HepG2 (cell line): ENCODE results near the gene CLASP1. TPM values are rescaled to one million over a fixed set of nuclear protein-coding genes. Genes with fewer than 3 reads are reported as not detected.
"Not testable (repeated sequence)": the region's sequence is repeated elsewhere in the genome, so short reads cannot be mapped to it uniquely, and the experiment has no call there.

ENCODE experiments used
- ATAC-seq: fragments of 200-7000 bp; cut with Tn5 transposase; 3 replicates; pipeline ENCODE4 v1.9.1; 2020; ENCODE audit warnings: mild to moderate bottlenecking, moderate library complexity
- BruUV-seq: library from RNA; stranded (reverse); fragments of 400-500 nt; replicated peaks from 2 replicates; lab custom pipeline; 2021; lab: Mats Ljungman, UMichigan
- CTCF ChIA-PET: fragments of 300-600 bp; formaldehyde crosslinking; extraction: SDS; loops from one replicate; lab custom pipeline; 2021; ENCODE audit warnings: low total read pairs, inconsistent platforms, low intra/inter-chr PET ratio; lab: Yijun Ruan, JAX
- POLR2A ChIA-PET: fragments of 350-600 bp; sonication (Branson Sonifier 250); formaldehyde crosslinking; loops from one replicate; lab custom pipeline; 2020; ENCODE audit warnings: antibody characterized with exemption, inconsistent platforms; lab: Yijun Ruan, JAX
- DNase-seq: peaks from one replicate; pipeline ENCODE4 v3.0.0-alpha.2; 2015; ENCODE audit warnings: low spot score
- FAIRE-seq: peaks from 3 replicates; lab custom pipeline; 2011; peaks lifted over from hg19 to GRCh38; lab: Jason Lieb, UNC
- H2AFZ ChIP-seq: one replicate; pipeline ENCODE4 v1.6.1; 2011; ENCODE audit warnings: low read length, inconsistent platforms
- H3K27ac ChIP-seq: fragments of 300-600 bp; 3 replicates; pipeline ENCODE4 v1.8.0; 2011; ENCODE audit warnings: mixed run types, mild to moderate bottlenecking, mixed read lengths, low read length, inconsistent platforms; ENCODE audit not compliant: insufficient read depth; ENCODE audit errors: extremely low read length
- H3K27me3 ChIP-seq, 2 experiments: fragments of 200-600 bp in 1 of 2; 2 replicates in 1 of 2; 3 replicates in 1 of 2; pipeline versions ENCODE4 v1.6.0 to v1.8.0; 2011; ENCODE audit warnings: low read length in 2 of 2, mild to moderate bottlenecking in 2 of 2, moderate library complexity in 2 of 2, inconsistent platforms in 1 of 2; ENCODE audit not compliant: insufficient read depth in 2 of 2, control insufficient read depth in 1 of 2
- H3K36me3 ChIP-seq, 2 experiments: fragments of 200-600 bp in 1 of 2; replicated peaks in 1 of 2; 2 replicates in 1 of 2; 3 replicates in 1 of 2; pipeline versions ENCODE4 v1.5.1 to v1.8.0; 2011; ENCODE audit warnings: low read length in 2 of 2, inconsistent platforms in 1 of 2; ENCODE audit not compliant: insufficient read depth in 2 of 2, control insufficient read depth in 1 of 2
- H3K4me1 ChIP-seq: 2 replicates; pipeline ENCODE4 v1.5.1; 2012; ENCODE audit warnings: low read length, inconsistent platforms; ENCODE audit not compliant: insufficient read depth
- H3K4me2 ChIP-seq: 2 replicates; pipeline ENCODE4 v1.6.0; 2011; ENCODE audit warnings: low read depth, low read length, inconsistent platforms
- H3K4me3 ChIP-seq, 3 experiments: fragments of 200-600 bp in 1 of 3; sonication (generic), shearing (Covaris generic) in 1 of 3; replicated peaks in 1 of 3; 2 replicates each; pipeline ENCODE4 v1.5.1; 2011 to 2016; ENCODE audit warnings: low read length in 3 of 3, inconsistent platforms in 2 of 3, low read depth in 2 of 3, mild to moderate bottlenecking in 2 of 3, control low read depth in 1 of 3, mixed read lengths in 1 of 3; ENCODE audit not compliant: insufficient read depth in 1 of 3
- H3K79me2 ChIP-seq: one replicate; pipeline ENCODE4 v1.6.1; 2011; ENCODE audit warnings: low read length, inconsistent platforms; ENCODE audit not compliant: insufficient read depth
- H3K9ac ChIP-seq: 2 replicates; pipeline ENCODE4 v1.6.0; 2011; ENCODE audit warnings: mild to moderate bottlenecking, low read depth, low read length, inconsistent platforms; ENCODE audit not compliant: insufficient read depth
- H3K9me3 ChIP-seq: 2 replicates; pipeline ENCODE4 v1.5.1; 2012; ENCODE audit warnings: mild to moderate bottlenecking, low read length
- H4K20me1 ChIP-seq: 2 replicates; pipeline ENCODE4 v1.6.0; 2011; ENCODE audit warnings: inconsistent platforms, mild to moderate bottlenecking, low read length, moderate library complexity; ENCODE audit not compliant: insufficient read depth
- LCORL ChIP-seq, 2 experiments: fragments of 450-650 bp in 1 of 2; sonication (generic) in 1 of 2; formaldehyde crosslinking in 1 of 2; IDR thresholded peaks; 2 replicates each; pipeline versions ENCODE4 v1.5.0 to v1.6.1; 2017 to 2020; ENCODE audit warnings: antibody characterized with exemption in 1 of 2, missing genetic modification reagents in 1 of 2
- ZFX ChIP-seq: sonication (generic); formaldehyde crosslinking; IDR thresholded peaks from 2 replicates; pipeline ENCODE4 v1.4.0; 2020; ENCODE audit warnings: mild to moderate bottlenecking, low read depth, missing genetic modification reagents, moderate library complexity
- ZNF121 ChIP-seq: sonication (generic); formaldehyde crosslinking; IDR thresholded peaks from 2 replicates; pipeline ENCODE4 v1.5.0; 2020; ENCODE audit warnings: mild to moderate bottlenecking, missing genetic modification reagents
- WGBS: methylation state at CpG from one replicate; pipeline ENCODE4 v1.1.6; 2017; ENCODE audit warnings: low lambda C conversion rate; 5-methylcytosine and 5-hydroxymethylcytosine counted together
- in situ Hi-C: cut with HindIII; loops from 2 replicates; pipeline ENCODE4 v1.10.0; 2017; ENCODE audit warnings: low pct_unique_long_range_greater_than_20kb; ENCODE audit not compliant: extremely low pct_ligation_motif_present
- intact Hi-C: fragments of 100-400 bp; cut with micrococcal nuclease; formaldehyde crosslinking; loops from one replicate; pipeline ENCODE4 v1.10.0; 2022; ENCODE audit not compliant: unreplicated experiment
- polyA plus RNA-seq, 8 experiments: library from polyadenylated mRNA; depleted of rRNA in 3 of 8; stranded (reverse) in 7 of 8; unstranded in 1 of 8; fragments of >200 nt; fragmentation: Illumina TruSeq in 4 of 8; extraction: Trizol in 4 of 8; gene quantifications; 2 replicates each; pipeline versions ENCODE4 v1.2.1 to v1.2.3, GENCODE V29; 2011 to 2016; ENCODE audit warnings: low read depth in 4 of 8, missing spikeins in 1 of 8, mixed read lengths in 1 of 8; ENCODE audit not compliant: insufficient read depth in 1 of 8
- total RNA-seq, 5 experiments: library from RNA; depleted of rRNA; stranded (reverse); fragments of >200 nt; fragmentation: Illumina TruSeq; extraction: Trizol; gene quantifications; 2 replicates each; pipeline ENCODE4 v1.2.3, GENCODE V29; 2016; ENCODE audit warnings: low read depth in 1 of 5

CLASP1 gene
- total and polyA plus RNA-seq, 2 of the 13 experiments (the other 11 are each of a cell fraction or from before 2014, with no cell fraction given) = 11.7 to 47.9 TPM

- TF ChIP-seq LCORL (IDR thresholded peaks at IDR 0.05) = peak; percentile 61
- H3K4me1 ChIP-seq; H3K4me2 ChIP-seq; H3K9ac ChIP-seq; DNase-seq; H3K36me3 ChIP-seq; CTCF ChIA-PET; H4K20me1 ChIP-seq; H3K27ac ChIP-seq; H3K79me2 ChIP-seq; H3K27me3 ChIP-seq; H3K4me3 ChIP-seq; H3K9me3 ChIP-seq; BruUV-seq; ATAC-seq; POLR2A ChIA-PET; intact Hi-C loops; FAIRE-seq; in situ Hi-C loops; H2AFZ ChIP-seq; TF ChIP-seq LCORL (CRISPR knock-in tag; IDR thresholded peaks at IDR 0.05): not testable (repeated sequence)
- WGBS = 93% methylated on average over 1 of the region's 1 CpG
Measured at GRCh38 chr2:121438290-121438689, 211.0 kb downstream of the CLASP1 start.

- CTCF ChIA-PET = no interaction called here
- Histone ChIP-seq H4K20me1 (no peaks in the 10 kb centered on the region), H3K4me1 (no peaks in the 10 kb centered on the region), H3K79me2 (no peaks in the 10 kb centered on the region), H3K36me3 (peaks cover 7 to 8% of the 10 kb centered on the region in 2 experiments; a peak in 4 of 5 replicates), H3K27me3 (no peaks in the 10 kb centered on the region), H2AFZ (no peak overlapping the region), H3K4me2 (no peak overlapping the region), H3K27ac (no peak overlapping the region), H3K9me3 (no peaks in the 10 kb centered on the region), H3K9ac (no peak overlapping the region), H3K4me3 (no peak overlapping the region)
- in situ Hi-C loops (no loop called here), intact Hi-C loops (no loop called here)
- peak; percentile 81 for TF ChIP-seq ZNF121
- no peak for TF ChIP-seq ZFX (CRISPR knock-in tag)
- DNase-seq (no peak), FAIRE-seq (no peak), ATAC-seq (no peak)
- no TSS peak for BruUV-seq
- 99% methylated on average over 3 of the region's 3 CpGs for WGBS
- POLR2A ChIA-PET = no interaction called here
Measured at GRCh38 chr2:121436918-121437317, 212.3 kb downstream of the CLASP1 start.
